Measurements from ENCODE around the gene PRMT5. TPM values are rescaled to one million over a fixed set of nuclear protein-coding genes. Genes with fewer than 3 reads are reported as not detected.
"Not testable (repeated sequence)": the region's sequence is repeated elsewhere in the genome, so short reads cannot be mapped to it uniquely, and the experiment has no call there.

PRMT5 gene
- total RNA-seq, 1 experiment from 2014 or later = 116 TPM

GRCh38 chr14:22925513-22925912, 3.7 kb downstream of the PRMT5 start:
- H2AFZ ChIP-seq (ENCODE audit: low read length) = no peak overlapping the region
- H3K36me3 ChIP-seq (ENCODE audit: insufficient read depth, low read length) = peaks cover 44% of the 10 kb centered on the region
- peak overlapping the region; percentile 95 for H3K4me2 ChIP-seq (ENCODE audit: low read depth, low read length, poor library complexity, severe bottlenecking)
- H3K4me3 ChIP-seq (ENCODE audit: low read length) = no peak overlapping the region
- peaks cover 36% of the 10 kb centered on the region for H3K79me2 ChIP-seq (ENCODE audit: low read length)
- no peak overlapping the region for H3K9ac ChIP-seq (ENCODE audit: low read length)
- no peak for DNase-seq
- H3K9me2 ChIP-seq (replicated peaks; ENCODE audit: insufficient read depth, low read length) = no peaks in the 10 kb centered on the region
- no peaks in the 10 kb centered on the region for H3K9me3 ChIP-seq (ENCODE audit: low read length)
- peaks cover 43% of the 10 kb centered on the region for H3K4me1 ChIP-seq (ENCODE audit: low read length)
- H3K27ac ChIP-seq (ENCODE audit: low read length) = no peak overlapping the region
- no peaks in the 10 kb centered on the region for H4K20me1 ChIP-seq (ENCODE audit: insufficient read depth, low read depth, low read length)
- H3K27me3 ChIP-seq (ENCODE audit: low read length) = no peaks in the 10 kb centered on the region

GRCh38 chr14:22923746-22924145, 5.4 kb downstream of the PRMT5 start:
- Histone ChIP-seq H3K36me3 (ENCODE audit: insufficient read depth, low read length) (peaks cover 46% of the 10 kb centered on the region), H3K9ac (ENCODE audit: low read length) (no peak overlapping the region), H3K9me2 (replicated peaks; ENCODE audit: insufficient read depth, low read length) (no peaks in the 10 kb centered on the region), H2AFZ (ENCODE audit: low read length) (no peak overlapping the region), H3K9me3 (ENCODE audit: low read length) (no peaks in the 10 kb centered on the region), H3K79me2 (ENCODE audit: low read length) (peaks cover 32% of the 10 kb centered on the region), H3K27me3 (ENCODE audit: low read length) (no peaks in the 10 kb centered on the region), H4K20me1 (ENCODE audit: insufficient read depth, low read depth, low read length) (no peaks in the 10 kb centered on the region), H3K4me3 (ENCODE audit: low read length) (no peak overlapping the region), H3K4me2 (ENCODE audit: low read depth, low read length, poor library complexity, severe bottlenecking) (no peak overlapping the region), H3K4me1 (ENCODE audit: low read length) (peaks cover 48% of the 10 kb centered on the region), H3K27ac (ENCODE audit: low read length) (no peak overlapping the region)
- no peak for DNase-seq

- no peaks in the 10 kb centered on the region for H3K9me2 ChIP-seq (replicated peaks; ENCODE audit: insufficient read depth, low read length)
- H3K79me2 ChIP-seq (ENCODE audit: low read length) = peaks cover 30% of the 10 kb centered on the region
- peaks cover 44% of the 10 kb centered on the region for H3K4me1 ChIP-seq (ENCODE audit: low read length)
- H3K36me3 ChIP-seq (ENCODE audit: insufficient read depth, low read length) = peaks cover 44% of the 10 kb centered on the region
- no peaks in the 10 kb centered on the region for H3K9me3 ChIP-seq (ENCODE audit: low read length)
- no peak overlapping the region for H3K27ac ChIP-seq (ENCODE audit: low read length)
- H3K27me3 ChIP-seq (ENCODE audit: low read length) = no peaks in the 10 kb centered on the region
- H2AFZ ChIP-seq (ENCODE audit: low read length) = no peak overlapping the region
- DNase-seq = no peak
- no peak overlapping the region for H3K9ac ChIP-seq (ENCODE audit: low read length)
- no peaks in the 10 kb centered on the region for H4K20me1 ChIP-seq (ENCODE audit: insufficient read depth, low read depth, low read length)
- no peak overlapping the region for H3K4me3 ChIP-seq (ENCODE audit: low read length)
- H3K4me2 ChIP-seq (ENCODE audit: low read depth, low read length, poor library complexity, severe bottlenecking) = no peak overlapping the region
Observed at GRCh38 chr14:22922294-22922693, 6.9 kb downstream of the PRMT5 start.

- DNase-seq = no peak
- H3K4me1 ChIP-seq (ENCODE audit: low read length) = peaks cover 32% of the 10 kb centered on the region
- H3K36me3 ChIP-seq (ENCODE audit: insufficient read depth, low read length) = peaks cover 30% of the 10 kb centered on the region
- H3K4me2 ChIP-seq (ENCODE audit: low read depth, low read length, poor library complexity, severe bottlenecking) = peak overlapping the region; percentile 80
- no peaks in the 10 kb centered on the region for H3K9me3 ChIP-seq (ENCODE audit: low read length)
- H2AFZ ChIP-seq (ENCODE audit: low read length) = no peak overlapping the region
- 0 out of 2 replicates have a peak overlapping the region, but pooled peaks have one; percentile 67 for H3K9ac ChIP-seq (ENCODE audit: low read length)
- no peak overlapping the region for H3K4me3 ChIP-seq (ENCODE audit: low read length)
- no peaks in the 10 kb centered on the region for H3K9me2 ChIP-seq (replicated peaks; ENCODE audit: insufficient read depth, low read length)
- H3K27me3 ChIP-seq (ENCODE audit: low read length) = no peaks in the 10 kb centered on the region
- peak overlapping the region; percentile 82; the same call in 1 of the 2 replicates for H3K27ac ChIP-seq (ENCODE audit: low read length)
- H3K79me2 ChIP-seq (ENCODE audit: low read length) = peaks cover 30% of the 10 kb centered on the region
- no peaks in the 10 kb centered on the region for H4K20me1 ChIP-seq (ENCODE audit: insufficient read depth, low read depth, low read length)
Observed at GRCh38 chr14:22920697-22921096, 8.5 kb downstream of the PRMT5 start.

GRCh38 chr14:22919601-22919921, 9.6 kb downstream of the PRMT5 start:
- DNase-seq = no peak
- Histone ChIP-seq H3K79me2 (ENCODE audit: low read length) (peaks cover 40% of the 10 kb centered on the region), H3K9ac (ENCODE audit: low read length) (peak overlapping the region; percentile 67), H3K27me3 (ENCODE audit: low read length) (no peaks in the 10 kb centered on the region), H2AFZ (ENCODE audit: low read length) (0 out of 2 replicates have a peak overlapping the region, but pooled peaks have one; percentile 22), H3K36me3 (ENCODE audit: insufficient read depth, low read length) (peaks cover 22% of the 10 kb centered on the region), H4K20me1 (ENCODE audit: insufficient read depth, low read depth, low read length) (no peaks in the 10 kb centered on the region), H3K9me3 (ENCODE audit: low read length) (no peaks in the 10 kb centered on the region), H3K4me1 (ENCODE audit: low read length) (peaks cover 30% of the 10 kb centered on the region), H3K9me2 (replicated peaks; ENCODE audit: insufficient read depth, low read length) (no peaks in the 10 kb centered on the region), H3K4me2 (ENCODE audit: low read depth, low read length, poor library complexity, severe bottlenecking) (peak overlapping the region; percentile 80), H3K4me3 (ENCODE audit: low read length) (peak overlapping the region; percentile 62), H3K27ac (ENCODE audit: low read length) (peak overlapping the region; percentile 82)

- H4K20me1 ChIP-seq (ENCODE audit: insufficient read depth, low read depth, low read length) = no peaks in the 10 kb centered on the region
- peaks cover 30% of the 10 kb centered on the region for H3K4me1 ChIP-seq (ENCODE audit: low read length)
- peak within 1 kb of the TSS; percentile 82 for H3K27ac ChIP-seq (ENCODE audit: low read length)
- peak within 1 kb of the TSS; percentile 72 for H3K4me3 ChIP-seq (ENCODE audit: low read length)
- no peaks in the 10 kb centered on the region for H3K27me3 ChIP-seq (ENCODE audit: low read length)
- H3K9me3 ChIP-seq (ENCODE audit: low read length) = no peaks in the 10 kb centered on the region
- peak within 1 kb of the TSS; percentile 80 for H3K4me2 ChIP-seq (ENCODE audit: low read depth, low read length, poor library complexity, severe bottlenecking)
- peak within 1 kb of the TSS; percentile 77 for H3K9ac ChIP-seq (ENCODE audit: low read length)
- peak within 1 kb of the TSS; percentile 52; the same call in 1 of the 2 replicates for H2AFZ ChIP-seq (ENCODE audit: low read length)
- peaks cover 16% of the 10 kb centered on the region for H3K36me3 ChIP-seq (ENCODE audit: insufficient read depth, low read length)
- peaks cover 44% of the 10 kb centered on the region for H3K79me2 ChIP-seq (ENCODE audit: low read length)
- peak; percentile 100 for DNase-seq
- no peaks in the 10 kb centered on the region for H3K9me2 ChIP-seq (replicated peaks; ENCODE audit: insufficient read depth, low read length)
Observed at GRCh38 chr14:22918804-22919600, 10.2 kb downstream of the PRMT5 start, which contains the start of gene RBM23. Gene RBM23 (minus strand): TSS chr14:22919149.

GRCh38 chr14:22915886-22916521, 13.2 kb downstream of the PRMT5 start:
- Histone ChIP-seq H3K79me2 (ENCODE audit: low read length) (peaks cover 66% of the 10 kb centered on the region), H3K4me3 (ENCODE audit: low read length) (no peak overlapping the region), H3K36me3 (ENCODE audit: insufficient read depth, low read length) (peaks cover 6% of the 10 kb centered on the region), H3K27ac (ENCODE audit: low read length) (no peak overlapping the region), H3K9me3 (ENCODE audit: low read length) (no peaks in the 10 kb centered on the region), H3K9me2 (replicated peaks; ENCODE audit: insufficient read depth, low read length) (no peaks in the 10 kb centered on the region), H4K20me1 (ENCODE audit: insufficient read depth, low read depth, low read length) (no peaks in the 10 kb centered on the region), H2AFZ (ENCODE audit: low read length) (no peak overlapping the region), H3K4me2 (ENCODE audit: low read depth, low read length, poor library complexity, severe bottlenecking) (no peak overlapping the region), H3K9ac (ENCODE audit: low read length) (no peak overlapping the region), H3K27me3 (ENCODE audit: low read length) (no peaks in the 10 kb centered on the region), H3K4me1 (ENCODE audit: low read length) (peaks cover 27% of the 10 kb centered on the region)
- DNase-seq = no peak

GRCh38 chr14:22914836-22915235, 14.3 kb downstream of the PRMT5 start:
- Histone ChIP-seq H3K79me2 (ENCODE audit: low read length) (peaks cover 69% of the 10 kb centered on the region), H3K4me1 (ENCODE audit: low read length) (peaks cover 15% of the 10 kb centered on the region)
- H3K27me3 ChIP-seq (ENCODE audit: low read length); H3K4me3 ChIP-seq (ENCODE audit: low read length); H3K27ac ChIP-seq (ENCODE audit: low read length); H3K36me3 ChIP-seq (ENCODE audit: insufficient read depth, low read length); DNase-seq; H3K9me2 ChIP-seq (replicated peaks; ENCODE audit: insufficient read depth, low read length); H3K4me2 ChIP-seq (ENCODE audit: low read depth, low read length, poor library complexity, severe bottlenecking); H3K9ac ChIP-seq (ENCODE audit: low read length); H3K9me3 ChIP-seq (ENCODE audit: low read length); H4K20me1 ChIP-seq (ENCODE audit: insufficient read depth, low read depth, low read length); H2AFZ ChIP-seq (ENCODE audit: low read length): not testable (repeated sequence)
